Measurements from ENCODE around the gene ASB4. TPM values are rescaled to one million over a fixed set of nuclear protein-coding genes. Genes with fewer than 3 reads are reported as not detected.

ASB4 gene
- total and polyA plus RNA-seq, 2 donors (not counting 3 experiments of a cell fraction or from before 2014, with no cell fraction given): not detected

DNA sequence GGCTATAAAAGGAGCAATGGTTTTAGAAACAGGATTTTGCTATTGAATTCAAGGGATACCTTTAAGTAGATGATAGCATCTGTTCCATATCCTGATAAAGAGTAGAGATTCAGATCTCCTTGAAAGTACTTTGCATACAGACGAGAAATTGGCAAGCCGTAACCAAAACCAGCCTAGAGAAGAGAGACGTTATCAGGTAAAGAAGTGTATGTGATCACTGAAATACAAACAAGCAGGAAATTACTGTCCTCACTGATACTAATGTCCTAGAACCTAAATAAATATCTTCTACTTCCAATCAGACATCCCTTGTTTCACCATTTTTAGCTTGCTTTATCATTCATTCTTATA, 101.2 kb downstream of the ASB4 start:
- H3K9ac ChIP-seq (replicated peaks; ENCODE audit: extremely low read depth, insufficient read depth, low read length): no peak overlapping the region
- FAIRE-seq (no peak), DNase-seq (ENCODE audit: low read depth, low spot score) (no peak)
- no peak for TF ChIP-seq FOS (IDR thresholded peaks at IDR 0.05; ENCODE audit: borderline replicate concordance, insufficient read depth, low read length)
- intact Hi-C loops (cut with micrococcal nuclease) (no loop called here), dilution Hi-C loops (cut with MboI; ENCODE audit: extremely low pct_ligation_motif_present, low sequenced_read_pairs) (no loop called here)
- no peaks in the 10 kb centered on the region for H3K4me1 ChIP-seq (ENCODE audit: control insufficient read depth, extremely low read depth, insufficient read depth, low read length)
- no peaks in the 10 kb centered on the region for H3K9me1 ChIP-seq (replicated peaks; ENCODE audit: control insufficient read depth, extremely low read depth, insufficient read depth, low read length)
- H3K27me3 ChIP-seq (ENCODE audit: control insufficient read depth in 2 of 2, insufficient read depth in 2 of 2, low read length in 2 of 2): no peaks in the 10 kb centered on the region
- no peak overlapping the region for H3K27ac ChIP-seq (ENCODE audit: insufficient read depth, low read depth, low read length)
- H2AFZ ChIP-seq (ENCODE audit: low read depth, low read length): no peak overlapping the region
- H3K9me3 ChIP-seq (replicated peaks; ENCODE audit: control insufficient read depth, insufficient read depth, low read length): no peaks in the 10 kb centered on the region
- no TSS peak for BruUV-seq (replicated peaks)
- H3K36me3 ChIP-seq (ENCODE audit: control insufficient read depth in 2 of 2, extremely low read depth in 1 of 2, insufficient read depth in 2 of 2, low read length in 2 of 2): no peaks in the 10 kb centered on the region
- no peaks in the 10 kb centered on the region for H4K20me1 ChIP-seq (replicated peaks; ENCODE audit: control insufficient read depth, extremely low read depth, insufficient read depth, low read length)
- no peak overlapping the region for H3K4me2 ChIP-seq (ENCODE audit: insufficient read depth, low read length)
- CTCF ChIA-PET: interaction anchor here (1.5 to 1.9 kb wide), 2 partner anchors 10 to 99 kb away, joined by 4 read pairs; no protein-coding TSS in a partner anchor
- no peaks in the 10 kb centered on the region for H3K79me2 ChIP-seq (ENCODE audit: control insufficient read depth, insufficient read depth, low read length)
- POLR2A ChIA-PET: no interaction called here
- no peak overlapping the region for H3K4me3 ChIP-seq (replicated peaks in 1 of 3; ENCODE audit: insufficient read depth in 1 of 3, low read depth in 1 of 3, low read length in 3 of 3)

DNA sequence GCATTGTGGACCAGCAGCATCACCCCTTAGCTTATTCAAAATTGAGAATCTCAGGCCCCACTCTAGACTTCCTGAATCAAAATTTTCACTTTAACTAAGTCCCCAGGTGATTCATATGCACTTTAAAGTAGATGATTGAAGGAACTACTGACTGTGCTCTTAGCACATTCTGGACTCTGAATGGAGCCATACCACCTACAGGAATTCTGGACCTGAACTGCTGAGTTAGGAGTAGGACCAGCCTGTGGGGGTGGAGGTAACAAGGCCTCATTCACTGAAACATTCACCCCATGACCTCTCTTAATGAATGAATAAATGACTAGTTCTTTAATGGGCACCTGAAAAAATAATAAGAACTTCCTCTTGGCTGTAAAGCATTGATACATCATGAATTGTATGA, 103.3 kb downstream of the ASB4 start:
- no TSS peak for BruUV-seq (replicated peaks)

More for the DNA sequence above, 103.3 kb downstream of the ASB4 start:
- Histone ChIP-seq H3K9me3 (replicated peaks; ENCODE audit: control insufficient read depth, insufficient read depth, low read length) (no peaks in the 10 kb centered on the region), H3K4me3 (replicated peaks in 1 of 3; ENCODE audit: insufficient read depth in 1 of 3, low read depth in 1 of 3, low read length in 3 of 3) (no peak overlapping the region), H3K27me3 (ENCODE audit: control insufficient read depth in 2 of 2, insufficient read depth in 2 of 2, low read length in 2 of 2) (no peaks in the 10 kb centered on the region), H3K27ac (ENCODE audit: insufficient read depth, low read depth, low read length) (no peak overlapping the region), H3K9me1 (replicated peaks; ENCODE audit: control insufficient read depth, extremely low read depth, insufficient read depth, low read length) (no peaks in the 10 kb centered on the region), H3K4me1 (ENCODE audit: control insufficient read depth, extremely low read depth, insufficient read depth, low read length) (no peaks in the 10 kb centered on the region), H3K79me2 (ENCODE audit: control insufficient read depth, insufficient read depth, low read length) (no peaks in the 10 kb centered on the region), H4K20me1 (replicated peaks; ENCODE audit: control insufficient read depth, extremely low read depth, insufficient read depth, low read length) (no peaks in the 10 kb centered on the region), H3K4me2 (ENCODE audit: insufficient read depth, low read length) (no peak overlapping the region), H3K9ac (replicated peaks; ENCODE audit: extremely low read depth, insufficient read depth, low read length) (no peak overlapping the region), H3K36me3 (ENCODE audit: control insufficient read depth in 2 of 2, extremely low read depth in 1 of 2, insufficient read depth in 2 of 2, low read length in 2 of 2) (no peaks in the 10 kb centered on the region), H2AFZ (ENCODE audit: low read depth, low read length) (no peak overlapping the region)
- DNase-seq (ENCODE audit: low read depth, low spot score) (no peak), FAIRE-seq (no peak)
- dilution Hi-C loops (cut with MboI; ENCODE audit: extremely low pct_ligation_motif_present, low sequenced_read_pairs) (no loop called here), intact Hi-C loops (cut with micrococcal nuclease) (loop anchor here (2.0 kb wide), 1 partner anchor 42 kb away; no protein-coding TSS in a partner anchor)
- TF ChIP-seq EZH2 (IDR thresholded peaks at IDR 0.05; ENCODE audit: borderline replicate concordance, low read depth, low read length, severe bottlenecking) (no peak), POLR2A (IDR thresholded peaks at IDR 0.05; ENCODE audit: low read depth, low read length) (no peak), MYC (IDR thresholded peaks at IDR 0.05; ENCODE audit: low read depth, low read length) (no peak), JUN (IDR thresholded peaks at IDR 0.05; ENCODE audit: borderline replicate concordance, insufficient read depth, insufficient read length, low read depth) (no peak), CTCF (IDR thresholded peaks at IDR 0.05; ENCODE audit: extremely low read depth in 1 of 2, insufficient read depth in 1 of 2, low read depth in 1 of 2, low read length in 2 of 2) (no peak), GATA2 (IDR thresholded peaks at IDR 0.05; ENCODE audit: insufficient read depth, insufficient read length, low read depth, low read length) (no peak)
- TF ChIP-seq, protein P1, sequence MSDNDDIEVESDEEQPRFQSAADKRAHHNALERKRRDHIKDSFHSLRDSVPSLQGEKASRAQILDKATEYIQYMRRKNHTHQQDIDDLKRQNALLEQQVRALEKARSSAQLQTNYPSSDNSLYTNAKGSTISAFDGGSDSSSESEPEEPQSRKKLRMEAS (IDR thresholded peaks at IDR 0.05; ENCODE audit: insufficient read depth, insufficient read length): no peak
- ChIA-PET POLR2A (no interaction called here), CTCF (no interaction called here)

Data from endothelial cell of umbilical vein (primary cell).